Measurements from ENCODE around the gene NFATC2.

GRCh38 chr20:51423290-51423667, 119.2 kb downstream of the NFATC2 start:
- TF ChIP-seq CTCF (IDR thresholded peaks at IDR 0.05; ENCODE audit: insufficient read depth, low read length, poor library complexity, severe bottlenecking), result no peak
- TF ChIP-seq EZH2phosphoT487 (conservative IDR thresholded peaks at IDR 0.05; ENCODE audit: low read length), result no peak

Data from SU-DHL-6 (cell line).